GM20000 (cell line): ENCODE data around the gene PHACTR1.
A peak's percentile ranks its signal among the peaks of the same experiment; 100 is the strongest.

Source experiments
- DNase-seq: peaks from one replicate; pipeline ENCODE4 v3.0.0; 2012; ENCODE audit warnings: low spot score
- TF ChIP-seq, protein P1 (sequence below): IDR thresholded peaks from 2 replicates; pipeline ENCODE4 v1.5.1; 2012; ENCODE audit warnings: mild to moderate bottlenecking, control low read depth; ENCODE audit errors: extremely low read depth, missing control alignments

Gene PHACTR1

DNA sequence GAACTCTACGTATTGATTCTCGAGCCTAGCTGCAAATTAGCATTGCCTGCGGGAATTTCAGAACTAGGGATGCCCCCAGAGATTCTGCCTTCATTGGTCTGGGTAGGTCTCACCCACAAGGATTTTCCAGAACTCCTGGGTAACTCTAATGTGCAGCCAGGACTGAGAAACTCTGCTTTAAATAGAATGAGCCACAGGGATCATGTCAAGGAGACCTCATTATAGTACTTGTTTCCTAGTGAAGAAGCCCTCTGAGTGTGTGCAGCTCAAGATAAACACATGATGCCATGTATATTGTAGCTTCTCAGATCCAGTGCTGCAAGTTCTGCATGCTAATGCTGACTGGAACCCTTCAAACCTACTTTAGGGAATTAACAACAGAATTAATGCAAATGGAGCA is 179.2 kb downstream of the PHACTR1 start:
- no peak for DNase-seq

DNA sequence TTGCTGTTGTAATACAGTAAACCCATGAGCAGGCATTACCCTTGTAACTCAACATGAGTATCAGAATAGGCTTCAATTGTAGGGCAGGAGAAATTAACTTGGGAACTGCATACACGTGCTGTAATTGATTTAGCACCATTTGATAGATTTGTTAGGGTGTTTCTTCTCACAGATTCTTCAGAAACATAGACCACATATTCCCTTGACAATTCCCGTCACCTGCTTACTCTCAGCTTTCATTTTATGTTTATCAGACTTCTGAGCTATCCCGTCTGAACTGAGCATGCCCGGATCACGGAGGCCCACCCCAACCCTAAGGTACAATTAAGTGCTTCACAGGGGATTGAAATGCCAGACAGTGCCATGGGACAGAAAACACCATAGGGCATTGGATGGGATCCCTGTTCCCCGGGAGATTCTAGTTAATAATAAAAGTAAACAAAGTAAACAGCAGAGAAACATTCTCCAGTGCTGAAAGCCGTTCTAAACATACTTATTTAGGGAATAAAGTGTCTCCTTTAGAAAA is 179.7 kb downstream of the PHACTR1 start:
- TF ChIP-seq, protein P1, sequence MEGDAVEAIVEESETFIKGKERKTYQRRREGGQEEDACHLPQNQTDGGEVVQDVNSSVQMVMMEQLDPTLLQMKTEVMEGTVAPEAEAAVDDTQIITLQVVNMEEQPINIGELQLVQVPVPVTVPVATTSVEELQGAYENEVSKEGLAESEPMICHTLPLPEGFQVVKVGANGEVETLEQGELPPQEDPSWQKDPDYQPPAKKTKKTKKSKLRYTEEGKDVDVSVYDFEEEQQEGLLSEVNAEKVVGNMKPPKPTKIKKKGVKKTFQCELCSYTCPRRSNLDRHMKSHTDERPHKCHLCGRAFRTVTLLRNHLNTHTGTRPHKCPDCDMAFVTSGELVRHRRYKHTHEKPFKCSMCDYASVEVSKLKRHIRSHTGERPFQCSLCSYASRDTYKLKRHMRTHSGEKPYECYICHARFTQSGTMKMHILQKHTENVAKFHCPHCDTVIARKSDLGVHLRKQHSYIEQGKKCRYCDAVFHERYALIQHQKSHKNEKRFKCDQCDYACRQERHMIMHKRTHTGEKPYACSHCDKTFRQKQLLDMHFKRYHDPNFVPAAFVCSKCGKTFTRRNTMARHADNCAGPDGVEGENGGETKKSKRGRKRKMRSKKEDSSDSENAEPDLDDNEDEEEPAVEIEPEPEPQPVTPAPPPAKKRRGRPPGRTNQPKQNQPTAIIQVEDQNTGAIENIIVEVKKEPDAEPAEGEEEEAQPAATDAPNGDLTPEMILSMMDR = no peak
- DNase-seq = no peak

More for the DNA sequence above, 179.2 kb downstream of the PHACTR1 start:
- TF ChIP-seq, protein P1 = no peak

- no peak for DNase-seq
- TF ChIP-seq, protein P1 = no peak
Observed at GRCh38 chr6:12898603-12899002, 182.0 kb downstream of the PHACTR1 start.

- TF ChIP-seq, protein P1 = no peak
- DNase-seq = no peak
Observed at GRCh38 chr6:12899046-12899833, 182.7 kb downstream of the PHACTR1 start.

GRCh38 chr6:12903246-12903645 is 186.7 kb downstream of the PHACTR1 start:
- DNase-seq = no peak
- TF ChIP-seq, protein P1 = no peak

DNA sequence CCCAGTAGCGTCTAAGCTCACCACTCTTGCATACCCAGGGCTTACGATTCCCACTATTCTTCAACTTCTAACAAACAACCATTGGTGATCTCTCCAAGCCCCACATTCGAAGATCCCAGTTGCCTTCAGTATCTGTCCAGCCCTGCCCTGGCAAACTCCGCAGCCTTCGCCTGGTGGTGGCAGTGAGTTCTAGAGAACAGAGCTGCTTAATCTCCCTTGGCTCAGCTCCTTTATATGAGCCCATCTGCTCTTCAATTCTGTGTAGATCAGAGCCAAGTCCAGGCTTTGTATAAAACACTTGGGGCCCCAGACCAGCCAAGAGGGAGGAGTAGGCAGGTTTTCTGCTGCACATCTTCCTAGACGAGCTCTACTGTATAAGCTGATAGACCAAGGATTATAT is 193.3 kb downstream of the PHACTR1 start:
- TF ChIP-seq, protein P1 = no peak
- DNase-seq = no peak

GRCh38 chr6:12911427-12911826 is 194.9 kb downstream of the PHACTR1 start:
- TF ChIP-seq, protein P1 = no peak

More at GRCh38 chr6:12911427-12911826, 194.9 kb downstream of the PHACTR1 start:
- peak; percentile 19 for DNase-seq
